ENCODE data around the gene NKD1. TPM values are rescaled to one million over a fixed set of nuclear protein-coding genes. Genes with fewer than 3 reads are reported as not detected.
"Not testable (repeated sequence)": the region's sequence is repeated elsewhere in the genome, so short reads cannot be mapped to it uniquely, and the experiment has no call there.

Gene NKD1
- total RNA-seq, 1 donor from 2014 or later = 1.5 TPM

GRCh38 chr16:50575743-50576142 lies 27.5 kb downstream of the NKD1 start:
- intact Hi-C loops (cut with micrococcal nuclease) = no loop called here

GRCh38 chr16:50576403-50577113 lies 28.4 kb downstream of the NKD1 start:
- intact Hi-C loops (cut with micrococcal nuclease) = no loop called here

GRCh38 chr16:50578137-50578536 lies 29.9 kb downstream of the NKD1 start:
- intact Hi-C loops (cut with micrococcal nuclease) = no loop called here

GRCh38 chr16:50579373-50579772 lies 31.2 kb downstream of the NKD1 start:
- intact Hi-C loops (cut with micrococcal nuclease) = not testable (repeated sequence)

GRCh38 chr16:50580180-50580798 lies 32.1 kb downstream of the NKD1 start:
- intact Hi-C loops (cut with micrococcal nuclease) = no loop called here

GRCh38 chr16:50581845-50582244 lies 33.6 kb downstream of the NKD1 start:
- intact Hi-C loops (cut with micrococcal nuclease) = no loop called here

GRCh38 chr16:50583211-50583610 lies 35.0 kb downstream of the NKD1 start:
- intact Hi-C loops (cut with micrococcal nuclease) = no loop called here

- intact Hi-C loops (cut with micrococcal nuclease) = no loop called here
Observed at GRCh38 chr16:50584033-50584722, 36.0 kb downstream of the NKD1 start.

- intact Hi-C loops (cut with micrococcal nuclease) = no loop called here
Observed at GRCh38 chr16:50585331-50585776, 37.2 kb downstream of the NKD1 start.

- intact Hi-C loops (cut with micrococcal nuclease) = no loop called here
Observed at GRCh38 chr16:50587543-50587942, 39.3 kb downstream of the NKD1 start.

- intact Hi-C loops (cut with micrococcal nuclease) = loop anchor here (2.0 kb wide), 2 partner anchors 41 to 77 kb away; no protein-coding TSS in a partner anchor
Observed at GRCh38 chr16:50588276-50588675, 40.1 kb downstream of the NKD1 start.

- intact Hi-C loops (cut with micrococcal nuclease) = no loop called here
Observed at GRCh38 chr16:50591209-50591608, 43.0 kb downstream of the NKD1 start.

GRCh38 chr16:50591800-50592771 lies 43.9 kb downstream of the NKD1 start:
- intact Hi-C loops (cut with micrococcal nuclease) = no loop called here

GRCh38 chr16:50592996-50593395 lies 44.8 kb downstream of the NKD1 start:
- intact Hi-C loops (cut with micrococcal nuclease) = no loop called here

- intact Hi-C loops (cut with micrococcal nuclease) = no loop called here
Observed at GRCh38 chr16:50593410-50594150, 45.4 kb downstream of the NKD1 start.

GRCh38 chr16:50594308-50595260 lies 46.4 kb downstream of the NKD1 start:
- intact Hi-C loops (cut with micrococcal nuclease) = no loop called here

- intact Hi-C loops (cut with micrococcal nuclease) = no loop called here
Observed at GRCh38 chr16:50595859-50596258, 47.7 kb downstream of the NKD1 start.

GRCh38 chr16:50596762-50597450 lies 48.7 kb downstream of the NKD1 start:
- intact Hi-C loops (cut with micrococcal nuclease) = no loop called here

All from T-helper 1 cell treated with Interleukin-12 subunit alpha and Interleukin-12 subunit beta and Interleukin-4 antibody, amounts not matched to agents 30 ng/mL and 1 ng/mL, for 36 hours (primary cell).